OCI-LY1 (cell line): ENCODE measurements around the gene KIF13A.

Experiments used
- CTCF ChIP-seq: fragments of 200-600 bp; sonication (generic), shearing (Covaris generic); IDR thresholded peaks from 2 replicates; pipeline ENCODE4 v1.5.1; 2017; ENCODE audit warnings: mild to moderate bottlenecking, antibody characterized with exemption, low read length, moderate library complexity, mixed read lengths
- EZH2 ChIP-seq: fragments of 200-600 bp; sonication (generic), shearing (Covaris generic); IDR thresholded peaks from 2 replicates; pipeline ENCODE4 v1.8.0; 2017; ENCODE audit warnings: borderline replicate concordance, mixed run types, mild to moderate bottlenecking, antibody characterized with exemption, low read length, moderate library complexity, mixed read lengths

GRCh38 chr6:17932330-17932852 is 55.0 kb downstream of the KIF13A start:
- TF ChIP-seq CTCF = no peak
- TF ChIP-seq EZH2 = no peak
